ENCODE measurements around the gene PDZD2. TPM values are rescaled to one million over a fixed set of nuclear protein-coding genes. Genes with fewer than 3 reads are reported as not detected.

Gene PDZD2
- total and polyA plus RNA-seq, 2 donors (not counting 3 experiments of a cell fraction or from before 2014, with no cell fraction given) = 0.66 to 6.9 TPM

DNA sequence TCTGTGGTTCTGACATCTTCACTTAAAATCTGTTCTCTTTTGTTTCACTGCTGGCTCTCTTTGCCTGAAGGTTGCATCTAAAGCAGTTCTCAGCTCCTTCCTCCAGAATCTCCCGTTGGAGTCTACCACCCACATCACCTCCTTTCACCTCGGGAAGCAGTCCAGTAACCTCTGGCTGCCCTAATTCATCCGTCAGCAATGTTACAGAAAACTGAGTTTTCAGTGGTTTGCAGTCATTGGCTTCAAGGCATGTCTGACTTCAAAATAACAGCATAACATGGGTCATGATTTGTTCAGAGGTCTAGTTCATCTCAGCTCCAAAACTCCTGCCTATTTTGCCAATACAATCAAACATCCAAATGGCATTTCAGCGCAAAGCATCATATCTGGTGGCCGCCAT lies 427.5 kb downstream of the PDZD2 start:
- Histone ChIP-seq H3K4me3 (replicated peaks in 1 of 3; ENCODE audit: insufficient read depth in 1 of 3, low read depth in 1 of 3, low read length in 3 of 3) (no peak overlapping the region), H3K36me3 (ENCODE audit: control insufficient read depth in 2 of 2, extremely low read depth in 1 of 2, insufficient read depth in 2 of 2, low read length in 2 of 2) (no peaks in the 10 kb centered on the region), H3K9me1 (replicated peaks; ENCODE audit: control insufficient read depth, extremely low read depth, insufficient read depth, low read length) (no peaks in the 10 kb centered on the region), H2AFZ (ENCODE audit: low read depth, low read length) (no peak overlapping the region), H3K9ac (replicated peaks; ENCODE audit: extremely low read depth, insufficient read depth, low read length) (no peak overlapping the region), H3K4me1 (ENCODE audit: control insufficient read depth, extremely low read depth, insufficient read depth, low read length) (peaks cover 14% of the 10 kb centered on the region), H3K27me3 (ENCODE audit: control insufficient read depth in 2 of 2, insufficient read depth in 2 of 2, low read length in 2 of 2) (no peaks in the 10 kb centered on the region), H4K20me1 (replicated peaks; ENCODE audit: control insufficient read depth, extremely low read depth, insufficient read depth, low read length) (no peaks in the 10 kb centered on the region), H3K4me2 (ENCODE audit: insufficient read depth, low read length) (no peak overlapping the region), H3K27ac (ENCODE audit: insufficient read depth, low read depth, low read length) (no peak overlapping the region), H3K9me3 (replicated peaks; ENCODE audit: control insufficient read depth, insufficient read depth, low read length) (no peaks in the 10 kb centered on the region), H3K79me2 (ENCODE audit: control insufficient read depth, insufficient read depth, low read length) (no peaks in the 10 kb centered on the region)
- DNase-seq (ENCODE audit: low read depth, low spot score) = no peak
- no TSS peak for BruUV-seq (replicated peaks)
- CTCF ChIA-PET = interaction anchor here (1.2 to 3.7 kb wide), 3 partner anchors 10 to 240 kb away, joined by 3 to 17 read pairs (median 4); no protein-coding TSS in a partner anchor
- TF ChIP-seq MYC (IDR thresholded peaks at IDR 0.05; ENCODE audit: low read depth, low read length) (no peak), EZH2 (IDR thresholded peaks at IDR 0.05; ENCODE audit: borderline replicate concordance, low read depth, low read length, severe bottlenecking) (no peak), POLR2A (IDR thresholded peaks at IDR 0.05; ENCODE audit: low read depth, low read length) (no peak), GATA2 (IDR thresholded peaks at IDR 0.05; ENCODE audit: insufficient read depth, insufficient read length, low read depth, low read length) (no peak), POLR2AphosphoS5 (IDR thresholded peaks at IDR 0.05; ENCODE audit: insufficient read depth, low read depth, low read length) (no peak), JUN (IDR thresholded peaks at IDR 0.05; ENCODE audit: borderline replicate concordance, insufficient read depth, insufficient read length, low read depth) (no peak), FOS (IDR thresholded peaks at IDR 0.05; ENCODE audit: borderline replicate concordance, insufficient read depth, low read length) (no peak)
- TF ChIP-seq, protein P1, sequence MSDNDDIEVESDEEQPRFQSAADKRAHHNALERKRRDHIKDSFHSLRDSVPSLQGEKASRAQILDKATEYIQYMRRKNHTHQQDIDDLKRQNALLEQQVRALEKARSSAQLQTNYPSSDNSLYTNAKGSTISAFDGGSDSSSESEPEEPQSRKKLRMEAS (IDR thresholded peaks at IDR 0.05; ENCODE audit: insufficient read depth, insufficient read length) = no peak
- TF ChIP-seq, protein P2, sequence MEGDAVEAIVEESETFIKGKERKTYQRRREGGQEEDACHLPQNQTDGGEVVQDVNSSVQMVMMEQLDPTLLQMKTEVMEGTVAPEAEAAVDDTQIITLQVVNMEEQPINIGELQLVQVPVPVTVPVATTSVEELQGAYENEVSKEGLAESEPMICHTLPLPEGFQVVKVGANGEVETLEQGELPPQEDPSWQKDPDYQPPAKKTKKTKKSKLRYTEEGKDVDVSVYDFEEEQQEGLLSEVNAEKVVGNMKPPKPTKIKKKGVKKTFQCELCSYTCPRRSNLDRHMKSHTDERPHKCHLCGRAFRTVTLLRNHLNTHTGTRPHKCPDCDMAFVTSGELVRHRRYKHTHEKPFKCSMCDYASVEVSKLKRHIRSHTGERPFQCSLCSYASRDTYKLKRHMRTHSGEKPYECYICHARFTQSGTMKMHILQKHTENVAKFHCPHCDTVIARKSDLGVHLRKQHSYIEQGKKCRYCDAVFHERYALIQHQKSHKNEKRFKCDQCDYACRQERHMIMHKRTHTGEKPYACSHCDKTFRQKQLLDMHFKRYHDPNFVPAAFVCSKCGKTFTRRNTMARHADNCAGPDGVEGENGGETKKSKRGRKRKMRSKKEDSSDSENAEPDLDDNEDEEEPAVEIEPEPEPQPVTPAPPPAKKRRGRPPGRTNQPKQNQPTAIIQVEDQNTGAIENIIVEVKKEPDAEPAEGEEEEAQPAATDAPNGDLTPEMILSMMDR (IDR thresholded peaks at IDR 0.05; ENCODE audit: extremely low read depth in 1 of 2, insufficient read depth in 1 of 2, low read depth in 1 of 2, low read length in 2 of 2) = no peak
- POLR2A ChIA-PET = no interaction called here
- dilution Hi-C loops (cut with MboI; ENCODE audit: extremely low pct_ligation_motif_present, low sequenced_read_pairs) = no loop called here
- intact Hi-C loops (cut with micrococcal nuclease) = no loop called here
- FAIRE-seq = no peak

Data from endothelial cell of umbilical vein (primary cell).